H54 (cell line): ENCODE data around the gene CHRDL1.

Experiments used
- DNase-seq: peaks from one replicate; pipeline ENCODE4 v3.0.0; 2011; ENCODE audit warnings: low spot score, mixed read lengths; ENCODE audit not compliant: insufficient read length
- FAIRE-seq: peaks from 3 replicates; lab custom pipeline; 2011; peaks lifted over from hg19 to GRCh38; lab: Jason Lieb, UNC
- POLR2A ChIP-seq: IDR thresholded peaks from 2 replicates; pipeline ENCODE4 v1.6.1; 2011; ENCODE audit warnings: low read depth, mild to moderate bottlenecking, low read length

CHRDL1 gene

DNA sequence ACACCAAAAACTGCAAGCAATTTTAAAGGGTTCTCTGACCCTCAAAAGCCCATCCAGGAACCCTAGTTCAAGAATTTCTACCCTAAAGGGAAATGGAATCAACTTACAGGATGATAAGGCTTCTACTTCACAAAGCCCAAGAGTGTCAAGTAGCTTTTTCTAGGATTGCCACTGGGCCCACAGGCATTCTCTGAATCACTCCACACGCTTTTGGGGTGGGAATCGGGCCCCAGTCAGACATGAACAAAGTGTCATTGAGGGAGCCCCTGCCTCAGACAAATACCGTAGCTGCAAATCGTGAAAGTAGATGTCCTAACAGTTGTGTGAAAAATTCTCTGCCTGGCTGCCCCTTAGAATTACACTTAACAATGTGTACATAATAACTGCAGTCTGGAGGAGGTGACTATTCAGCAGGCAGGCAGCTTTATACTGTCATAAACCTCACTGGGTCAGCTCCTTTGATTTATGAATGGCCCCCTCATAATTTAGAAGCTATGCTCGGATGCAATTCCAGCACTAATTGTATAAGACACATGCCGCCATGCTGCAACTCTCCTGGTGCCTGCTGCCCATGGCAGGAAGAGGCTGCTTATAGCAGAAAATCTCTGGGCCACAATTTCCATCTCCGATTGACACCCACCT, 36.7 kb downstream of the CHRDL1 start:
- no peak for TF ChIP-seq POLR2A
- DNase-seq, result no peak
- FAIRE-seq, result no peak

DNA sequence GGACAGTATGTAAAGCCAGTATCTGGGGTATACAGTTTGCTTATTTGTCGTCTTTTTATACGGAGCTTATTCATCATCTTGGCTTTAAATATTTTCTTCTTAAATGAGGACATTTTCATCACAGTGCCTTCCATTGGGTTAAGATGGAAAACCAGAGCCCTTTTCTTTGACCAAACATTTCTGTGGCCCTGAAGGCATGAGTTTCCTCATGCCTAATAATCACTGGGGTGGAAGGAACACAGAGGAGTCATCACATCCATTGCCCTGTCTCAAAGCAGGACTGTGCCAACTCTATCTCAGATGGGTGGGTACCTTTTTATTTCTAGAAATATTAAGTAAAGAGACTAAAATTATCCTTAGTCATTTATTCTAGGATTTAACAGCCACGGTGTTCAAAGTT, 40.0 kb downstream of the CHRDL1 start:
- no peak for TF ChIP-seq POLR2A
- FAIRE-seq (no peak), DNase-seq (no peak)

DNA sequence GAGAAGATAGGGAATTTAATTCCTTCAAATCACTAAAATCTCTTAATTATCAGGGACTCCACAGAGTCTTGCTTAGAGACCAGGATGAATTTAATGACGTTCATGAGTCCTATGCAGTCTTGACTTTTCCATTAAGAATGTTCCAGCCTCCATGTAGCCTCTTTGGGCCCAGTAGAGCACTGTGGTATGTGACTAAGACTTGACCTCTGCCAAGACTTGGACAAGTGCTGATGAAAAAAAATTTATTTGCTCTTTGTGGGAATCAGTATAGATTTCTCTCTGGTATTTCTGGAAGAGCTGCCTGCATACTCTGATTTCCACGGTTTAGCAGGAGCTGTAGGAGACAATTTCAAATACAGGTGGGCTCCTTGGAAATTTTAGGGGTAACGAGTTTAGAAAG, 40.6 kb downstream of the CHRDL1 start:
- DNase-seq (no peak), FAIRE-seq (no peak)
- TF ChIP-seq POLR2A, result no peak

DNA sequence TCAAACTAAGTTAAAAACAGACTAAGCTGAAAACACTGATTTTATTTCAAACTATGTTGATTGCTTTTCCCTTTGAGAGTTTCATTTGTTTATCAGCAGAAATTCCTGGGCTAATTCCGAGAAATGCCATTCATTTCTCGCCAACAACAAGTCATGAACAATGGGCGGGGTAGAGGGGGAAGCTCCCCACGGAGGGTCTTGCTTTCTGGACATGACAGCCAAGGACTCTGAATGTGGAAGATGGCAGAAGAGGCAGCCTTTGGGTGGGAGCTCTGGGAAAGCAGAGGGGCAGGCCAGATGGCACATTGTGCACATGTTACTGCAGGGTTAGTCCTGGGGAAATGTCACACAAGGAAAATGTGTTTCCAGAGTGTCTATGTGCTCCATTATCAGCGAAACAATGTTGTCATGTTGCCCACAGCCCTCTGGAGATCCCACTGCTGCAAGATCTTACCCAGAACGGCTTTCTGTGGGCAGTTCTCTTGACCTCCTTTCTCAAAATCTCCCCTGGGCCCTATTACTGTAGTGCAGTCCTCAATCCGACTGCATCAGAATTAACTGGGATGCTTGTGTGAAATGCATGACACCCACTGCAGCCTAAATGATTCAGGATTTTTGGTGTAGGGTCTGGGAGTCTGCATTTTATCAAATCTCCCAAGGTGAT, 45.0 kb downstream of the CHRDL1 start:
- DNase-seq (no peak), FAIRE-seq (no peak)
- no peak for TF ChIP-seq POLR2A

DNA sequence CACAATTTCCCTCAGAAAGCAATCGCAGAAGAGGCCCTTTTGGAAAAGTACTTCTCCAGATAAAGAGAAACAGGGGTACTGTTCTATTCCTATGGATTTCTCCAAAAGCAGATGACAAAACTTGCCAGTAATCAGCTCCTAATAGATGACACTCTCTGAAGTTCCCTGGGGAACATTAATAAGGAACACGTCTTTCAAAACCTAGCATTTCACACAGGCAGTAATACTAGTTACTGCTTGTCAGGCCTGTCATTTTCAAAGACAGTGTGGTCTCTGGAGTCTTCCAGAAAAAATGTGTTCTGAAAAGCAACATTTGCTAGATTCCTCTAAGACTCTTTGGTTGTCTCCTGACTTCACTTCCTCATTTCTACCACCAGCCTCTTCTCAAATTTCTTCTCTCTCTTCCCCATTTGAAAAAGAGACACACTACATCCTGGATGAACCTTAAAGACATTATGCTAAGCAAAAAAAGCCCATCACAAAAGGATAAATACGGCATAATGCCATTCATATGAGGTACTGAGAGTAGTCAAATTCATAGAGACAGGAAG, 47.3 kb downstream of the CHRDL1 start:
- FAIRE-seq (no peak), DNase-seq (no peak)
- TF ChIP-seq POLR2A, result no peak

DNA sequence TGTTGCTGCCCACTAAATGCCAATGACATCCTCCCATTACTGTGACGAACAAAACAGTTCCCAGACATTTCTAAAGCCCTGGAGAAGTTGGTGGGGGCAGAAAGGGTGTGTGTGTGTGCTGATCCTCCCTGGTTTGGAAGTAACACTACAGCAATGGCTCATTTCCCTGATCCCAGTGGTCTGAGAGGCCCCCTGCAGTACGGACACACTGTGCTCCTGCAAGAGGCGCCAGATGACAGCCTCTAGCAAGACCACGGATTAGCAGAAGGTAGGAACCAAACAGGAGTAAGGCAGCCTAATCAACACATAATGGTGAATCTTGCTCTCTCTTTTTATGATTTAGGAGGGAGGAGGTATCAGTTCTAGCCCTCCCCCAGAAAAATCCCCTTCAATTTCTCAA, 49.6 kb downstream of the CHRDL1 start:
- DNase-seq (no peak), FAIRE-seq (no peak)
- TF ChIP-seq POLR2A, result no peak

DNA sequence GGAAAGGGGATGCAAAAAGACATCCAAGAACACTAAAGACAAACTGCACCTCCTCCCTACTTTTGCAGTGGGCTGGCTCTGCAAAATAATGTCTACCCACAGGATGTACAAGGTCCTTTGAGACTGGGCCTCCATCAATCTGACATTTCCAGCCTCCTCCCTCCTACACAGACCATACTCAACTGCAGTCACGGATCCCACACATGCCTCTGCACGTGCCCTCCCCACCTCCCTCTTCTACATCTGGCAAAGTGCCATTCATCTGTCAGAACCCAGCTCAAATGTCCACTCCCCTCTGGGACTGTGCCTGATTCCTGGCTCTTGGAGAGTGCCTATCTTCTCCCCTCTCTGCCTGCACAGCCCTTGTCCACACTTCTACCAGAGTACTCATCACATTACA, 50.3 kb downstream of the CHRDL1 start:
- no peak for DNase-seq
- TF ChIP-seq POLR2A, result no peak
- no peak for FAIRE-seq

DNA sequence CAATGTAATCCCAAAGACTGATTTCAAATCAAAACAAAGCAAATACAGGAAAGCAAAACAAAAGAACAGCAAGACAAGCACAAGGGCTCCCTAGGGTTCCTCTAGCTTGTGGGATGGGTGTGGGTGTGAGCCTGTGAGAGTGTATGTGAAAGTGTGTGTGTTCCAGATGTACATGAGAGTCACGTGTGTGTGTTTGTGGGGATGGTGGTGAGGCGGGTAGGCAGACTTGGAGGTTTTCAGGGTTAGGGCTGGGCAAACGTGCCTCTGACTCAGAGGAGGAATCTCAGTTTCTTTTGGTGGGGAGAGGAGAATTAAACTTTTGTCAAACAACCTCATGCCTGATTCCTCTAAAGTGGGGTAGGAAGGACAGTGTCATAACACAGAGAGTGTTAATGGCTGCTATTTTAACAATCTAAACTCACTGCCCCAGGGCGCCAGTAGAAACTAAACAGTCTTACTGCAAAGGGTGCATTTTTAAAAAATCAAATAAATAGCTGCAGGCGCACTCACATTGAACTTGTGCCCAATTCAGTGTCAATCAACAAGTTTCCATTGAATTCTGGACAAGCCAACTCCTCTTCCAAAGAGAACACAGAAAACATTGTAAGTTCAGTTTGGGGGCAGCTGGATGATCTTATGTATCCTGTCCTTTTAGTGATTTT, 51.8 kb downstream of the CHRDL1 start:
- TF ChIP-seq POLR2A, result no peak
- DNase-seq (no peak), FAIRE-seq (no peak)

DNA sequence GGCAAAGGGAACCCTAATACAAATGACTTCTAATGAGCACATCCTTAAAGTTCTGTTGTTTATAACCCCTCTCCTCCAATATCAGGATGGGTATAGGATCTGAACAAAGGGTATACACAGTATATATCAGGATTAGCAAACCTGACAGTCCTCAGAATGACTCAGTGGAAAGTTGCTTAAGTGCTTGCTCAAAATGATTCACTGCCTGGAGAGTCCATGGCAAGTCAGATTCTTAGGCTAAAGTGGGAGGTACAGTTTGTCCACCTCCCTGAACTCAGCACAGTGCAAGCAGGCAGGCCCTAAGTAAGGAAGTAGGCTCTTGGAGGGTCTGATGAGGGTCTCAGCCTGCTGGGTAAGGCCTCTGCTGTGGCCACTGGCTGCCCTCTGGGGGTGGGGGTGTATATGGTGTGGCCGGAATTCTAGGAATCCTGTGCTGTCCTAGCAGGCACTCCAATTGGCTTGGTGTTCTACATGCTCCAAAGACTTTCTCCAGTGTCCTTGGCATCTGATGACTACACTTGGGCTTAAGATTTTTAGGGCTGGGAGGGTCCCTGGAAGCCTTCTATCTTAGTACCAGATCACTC, 54.3 kb downstream of the CHRDL1 start:
- DNase-seq (peak; percentile 36), FAIRE-seq (peak; percentile 92)
- no peak for TF ChIP-seq POLR2A

DNA sequence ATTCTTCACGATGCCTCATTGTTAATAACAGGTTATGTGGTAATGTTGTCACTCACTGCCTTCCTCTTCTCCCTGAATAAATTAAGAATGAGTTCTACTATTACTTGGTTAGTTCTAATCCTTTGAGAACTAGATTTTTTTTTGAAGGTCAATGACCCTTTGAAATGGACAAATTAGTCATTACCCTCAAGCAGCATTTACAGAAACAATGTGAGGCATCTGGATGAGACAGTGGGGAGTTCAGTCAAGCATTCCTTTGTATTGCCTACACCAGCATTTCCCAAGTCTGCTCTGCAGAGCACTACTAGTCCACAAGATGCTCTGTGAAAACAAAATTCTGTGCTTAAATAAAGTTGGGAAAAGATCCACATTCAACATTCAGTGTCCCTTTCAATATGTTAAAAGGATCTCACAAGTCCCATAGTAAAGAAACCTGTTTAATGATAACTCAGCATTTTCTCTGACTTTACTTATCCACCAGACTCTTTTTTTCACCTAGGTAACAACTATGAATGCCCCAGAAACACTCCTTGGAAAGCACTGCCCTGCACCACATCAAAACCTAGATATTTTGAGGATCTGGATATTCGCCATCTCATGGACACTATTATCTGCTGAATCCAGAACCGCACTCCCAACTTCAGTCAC, 60.6 kb downstream of the CHRDL1 start:
- no peak for TF ChIP-seq POLR2A
- DNase-seq, result peak; percentile 26
- FAIRE-seq, result peak; percentile 95

DNA sequence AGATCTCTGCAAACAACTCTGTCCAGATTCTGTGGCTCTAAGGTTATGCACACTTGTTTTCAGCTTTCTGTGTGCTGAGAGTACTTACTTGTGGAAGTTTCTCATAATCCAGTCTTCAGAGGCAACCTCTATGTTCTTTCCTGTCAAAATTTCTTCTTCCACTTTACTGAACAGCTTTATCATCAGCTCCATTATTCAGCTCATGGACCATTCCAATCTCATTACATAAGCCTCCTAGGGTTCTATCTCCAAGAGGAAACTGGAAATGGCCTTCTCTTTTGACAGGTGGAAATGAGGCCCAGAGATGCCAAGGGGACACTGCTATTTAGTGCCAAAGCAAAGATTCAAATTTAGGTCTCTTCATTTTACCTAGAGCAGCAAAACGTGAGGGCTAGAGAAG, 61.3 kb downstream of the CHRDL1 start:
- FAIRE-seq, result no peak
- no peak for TF ChIP-seq POLR2A

DNA sequence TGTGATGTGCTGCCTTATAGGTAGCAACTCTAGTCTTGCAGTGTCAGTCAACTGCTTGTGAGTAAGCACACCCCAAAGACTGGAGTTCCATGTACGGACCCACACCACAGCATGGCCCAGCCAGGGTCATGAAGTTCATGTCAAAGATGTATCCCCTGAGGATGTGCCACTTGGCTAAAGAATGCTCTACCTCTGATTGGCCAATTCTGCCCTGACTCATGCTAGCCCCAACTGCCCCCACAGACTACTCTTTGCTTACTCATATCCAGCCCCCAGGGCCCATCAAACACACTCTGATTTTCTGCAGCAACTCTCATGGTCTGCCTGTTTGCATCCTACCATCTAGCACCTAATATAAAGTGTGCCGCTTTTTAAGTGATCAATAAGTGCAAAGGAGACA, 62.5 kb downstream of the CHRDL1 start:
- FAIRE-seq, result peak; percentile 70
- no peak for DNase-seq
- no peak for TF ChIP-seq POLR2A

More for the DNA sequence above, 61.3 kb downstream of the CHRDL1 start:
- no peak for DNase-seq

DNA sequence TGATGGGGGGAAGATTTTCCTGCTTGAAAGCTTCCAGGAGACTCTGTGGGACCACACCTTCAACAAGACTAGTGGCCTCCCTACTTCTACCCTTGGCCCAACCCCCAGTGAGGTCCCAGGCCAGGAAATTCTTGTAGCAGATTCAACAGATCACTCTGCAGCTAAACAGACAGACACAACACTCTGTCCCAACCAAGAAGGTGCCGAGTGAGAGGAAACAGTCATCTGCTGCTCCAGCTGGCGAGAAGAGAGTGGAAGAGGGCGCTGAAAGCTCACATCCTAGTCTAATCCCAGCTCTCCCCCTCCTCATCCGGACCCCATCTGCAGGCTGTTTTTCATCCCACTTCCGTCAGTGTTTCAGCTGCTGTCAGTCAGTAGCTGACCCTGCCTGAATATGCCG, 63.4 kb downstream of the CHRDL1 start:
- FAIRE-seq (no peak), DNase-seq (no peak)
- no peak for TF ChIP-seq POLR2A
